Hepatocyte (in vitro differentiated cells): ENCODE data around the gene DLX4.

Source experiments
- EZH2 ChIP-seq: fragments of 200-600 bp; sonication (generic); IDR thresholded peaks from 2 replicates; pipeline ENCODE4 v1.6.1; 2016; ENCODE audit warnings: antibody characterized with exemption, mild to moderate bottlenecking, borderline replicate concordance
- TF ChIP-seq, protein P1 (sequence below): fragments of 200-600 bp; sonication (generic); IDR thresholded peaks from 2 replicates; pipeline ENCODE4 v1.5.1; 2016; ENCODE audit warnings: antibody characterized with exemption, mild to moderate bottlenecking; ENCODE audit not compliant: poor library complexity

DNA sequence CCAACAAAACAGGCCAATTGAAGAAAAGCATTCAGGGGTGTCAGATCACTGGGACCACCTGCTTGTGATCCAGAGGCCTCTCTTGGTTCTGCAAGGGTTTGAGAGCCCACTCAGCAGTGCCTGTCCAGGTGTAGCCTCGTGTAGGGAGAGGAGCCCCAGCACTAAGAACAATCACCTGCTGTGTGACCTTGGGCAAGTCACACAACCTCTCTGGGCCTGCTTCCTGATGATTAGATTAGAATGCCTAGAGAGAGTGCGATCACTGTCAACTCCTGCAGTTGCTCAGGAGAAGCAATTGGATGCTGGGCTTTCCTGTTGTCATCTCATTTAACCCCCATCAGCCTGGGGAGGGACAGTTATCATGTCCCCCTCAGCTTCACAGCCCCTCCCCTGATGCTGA, 15.8 kb downstream of the DLX4 start:
- TF ChIP-seq EZH2 = no peak
- TF ChIP-seq, protein P1, sequence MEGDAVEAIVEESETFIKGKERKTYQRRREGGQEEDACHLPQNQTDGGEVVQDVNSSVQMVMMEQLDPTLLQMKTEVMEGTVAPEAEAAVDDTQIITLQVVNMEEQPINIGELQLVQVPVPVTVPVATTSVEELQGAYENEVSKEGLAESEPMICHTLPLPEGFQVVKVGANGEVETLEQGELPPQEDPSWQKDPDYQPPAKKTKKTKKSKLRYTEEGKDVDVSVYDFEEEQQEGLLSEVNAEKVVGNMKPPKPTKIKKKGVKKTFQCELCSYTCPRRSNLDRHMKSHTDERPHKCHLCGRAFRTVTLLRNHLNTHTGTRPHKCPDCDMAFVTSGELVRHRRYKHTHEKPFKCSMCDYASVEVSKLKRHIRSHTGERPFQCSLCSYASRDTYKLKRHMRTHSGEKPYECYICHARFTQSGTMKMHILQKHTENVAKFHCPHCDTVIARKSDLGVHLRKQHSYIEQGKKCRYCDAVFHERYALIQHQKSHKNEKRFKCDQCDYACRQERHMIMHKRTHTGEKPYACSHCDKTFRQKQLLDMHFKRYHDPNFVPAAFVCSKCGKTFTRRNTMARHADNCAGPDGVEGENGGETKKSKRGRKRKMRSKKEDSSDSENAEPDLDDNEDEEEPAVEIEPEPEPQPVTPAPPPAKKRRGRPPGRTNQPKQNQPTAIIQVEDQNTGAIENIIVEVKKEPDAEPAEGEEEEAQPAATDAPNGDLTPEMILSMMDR = no peak
